ENCODE results near the gene TMA7B.

TMA7B gene

DNA sequence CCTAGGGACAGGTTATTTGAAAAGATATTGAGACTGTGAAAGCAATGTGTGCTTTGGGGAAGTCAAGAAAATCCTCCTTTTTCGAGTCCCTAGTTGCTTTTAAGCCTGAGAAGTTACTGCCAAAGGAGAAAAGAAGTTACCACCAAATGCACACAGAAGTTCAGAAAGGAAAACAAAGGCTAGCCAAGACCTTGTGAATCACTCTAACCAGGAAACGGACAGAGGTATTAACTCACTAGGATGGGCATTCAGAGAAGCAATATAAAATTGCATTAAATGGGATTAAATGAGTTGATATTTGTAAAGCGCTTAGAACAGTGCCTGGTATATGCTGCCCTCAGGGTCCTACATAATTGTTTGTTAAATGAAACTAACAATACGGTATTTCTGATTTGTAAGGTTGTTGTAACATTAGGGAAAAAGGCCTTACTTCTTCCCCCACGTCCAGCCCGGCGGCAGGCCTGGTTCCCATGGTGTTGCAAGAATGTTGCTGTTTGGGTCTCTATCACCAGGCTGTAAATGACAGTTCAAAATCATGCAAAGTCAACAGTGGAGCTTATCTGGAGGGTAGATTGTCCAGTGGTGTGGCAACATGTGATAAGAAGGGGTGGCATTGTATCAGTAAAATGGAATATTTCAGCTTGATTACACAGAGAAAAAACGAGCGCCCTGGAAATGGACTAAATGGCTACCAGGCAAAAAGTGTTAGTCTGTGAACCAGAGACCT is 7.1 kb downstream of the TMA7B start:
- no peak overlapping the region for H3K27ac ChIP-seq (ENCODE audit: low read depth, low read length)
- H3K36me3 ChIP-seq (ENCODE audit: insufficient read depth, low read length), result no peaks in the 10 kb centered on the region
- H3K79me2 ChIP-seq (ENCODE audit: control insufficient read depth, insufficient read depth, low read length, unreplicated experiment), result no peaks in the 10 kb centered on the region
- peaks cover 10% of the 10 kb centered on the region for H3K27me3 ChIP-seq (ENCODE audit: insufficient read depth, low read length)
- H2AFZ ChIP-seq (ENCODE audit: low read length, unreplicated experiment), result no peak overlapping the region
- no peaks in the 10 kb centered on the region for H3K4me1 ChIP-seq (ENCODE audit: control insufficient read depth, insufficient read depth, low read length, unreplicated experiment)
- no peak overlapping the region for H3K4me3 ChIP-seq (ENCODE audit: low read depth, low read length)

GRCh38 chr22:39967996-39968972 is 8.1 kb downstream of the TMA7B start:
- no peaks in the 10 kb centered on the region for H3K79me2 ChIP-seq (ENCODE audit: control insufficient read depth, insufficient read depth, low read length, unreplicated experiment)
- no peaks in the 10 kb centered on the region for H3K36me3 ChIP-seq (ENCODE audit: insufficient read depth, low read length)
- peaks cover 20% of the 10 kb centered on the region for H3K27me3 ChIP-seq (ENCODE audit: insufficient read depth, low read length)
- H3K4me3 ChIP-seq (ENCODE audit: low read depth, low read length), result no peak overlapping the region
- no peak overlapping the region for H2AFZ ChIP-seq (ENCODE audit: low read length, unreplicated experiment)
- H3K4me1 ChIP-seq (ENCODE audit: control insufficient read depth, insufficient read depth, low read length, unreplicated experiment), result no peaks in the 10 kb centered on the region
- no peak overlapping the region for H3K27ac ChIP-seq (ENCODE audit: low read depth, low read length)

DNA sequence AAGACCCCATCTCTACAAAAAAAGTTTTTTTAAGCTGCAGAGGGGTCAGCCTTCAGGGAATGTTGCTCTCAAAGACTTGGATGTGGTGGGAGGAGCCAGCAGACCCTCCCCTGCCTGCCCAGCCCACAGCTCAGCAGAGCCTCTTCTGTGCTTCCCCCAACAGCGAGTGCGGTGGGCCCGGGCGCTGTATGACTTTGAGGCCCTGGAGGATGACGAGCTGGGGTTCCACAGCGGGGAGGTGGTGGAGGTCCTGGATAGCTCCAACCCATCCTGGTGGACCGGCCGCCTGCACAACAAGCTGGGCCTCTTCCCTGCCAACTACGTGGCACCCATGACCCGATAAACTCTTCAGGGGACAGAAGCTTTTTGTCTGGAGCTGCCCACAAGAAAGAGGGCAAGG is 10.5 kb downstream of the TMA7B start:
- peaks cover 42% of the 10 kb centered on the region for H3K27me3 ChIP-seq (ENCODE audit: insufficient read depth, low read length)
- H3K36me3 ChIP-seq (ENCODE audit: insufficient read depth, low read length), result no peaks in the 10 kb centered on the region
- H3K4me1 ChIP-seq (ENCODE audit: control insufficient read depth, insufficient read depth, low read length, unreplicated experiment), result no peaks in the 10 kb centered on the region
- H3K79me2 ChIP-seq (ENCODE audit: control insufficient read depth, insufficient read depth, low read length, unreplicated experiment), result no peaks in the 10 kb centered on the region
- no peak overlapping the region for H3K27ac ChIP-seq (ENCODE audit: low read depth, low read length)
- no peak overlapping the region for H2AFZ ChIP-seq (ENCODE audit: low read length, unreplicated experiment)
- no peak overlapping the region for H3K4me3 ChIP-seq (ENCODE audit: low read depth, low read length)

DNA sequence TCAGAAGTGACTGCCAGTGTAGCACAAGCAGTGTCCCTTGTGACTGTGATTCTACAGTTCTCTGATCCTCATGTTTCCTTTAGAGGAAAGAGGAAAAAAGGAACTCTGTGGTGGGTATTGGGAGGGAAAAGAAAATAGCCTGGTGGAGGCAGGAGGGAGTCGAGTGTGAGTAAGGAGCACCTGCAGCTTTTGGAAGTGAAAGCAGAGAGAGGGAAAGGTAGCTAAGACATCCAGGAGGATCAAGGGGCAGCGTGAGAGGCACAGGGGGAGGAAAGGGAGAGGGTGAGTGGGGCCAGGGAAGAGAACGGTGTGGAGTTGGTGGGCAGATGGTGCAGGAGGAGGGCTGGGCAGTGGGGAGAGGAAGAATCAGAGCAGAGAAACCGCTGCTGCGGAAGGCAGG is 12.4 kb downstream of the TMA7B start:
- H2AFZ ChIP-seq (ENCODE audit: low read length, unreplicated experiment), result no peak overlapping the region
- no peak overlapping the region for H3K27ac ChIP-seq (ENCODE audit: low read depth, low read length)
- no peaks in the 10 kb centered on the region for H3K79me2 ChIP-seq (ENCODE audit: control insufficient read depth, insufficient read depth, low read length, unreplicated experiment)
- H3K4me3 ChIP-seq (ENCODE audit: low read depth, low read length), result no peak overlapping the region
- no peaks in the 10 kb centered on the region for H3K4me1 ChIP-seq (ENCODE audit: control insufficient read depth, insufficient read depth, low read length, unreplicated experiment)
- no peaks in the 10 kb centered on the region for H3K36me3 ChIP-seq (ENCODE audit: insufficient read depth, low read length)
- H3K27me3 ChIP-seq (ENCODE audit: insufficient read depth, low read length), result peaks cover 60% of the 10 kb centered on the region

GRCh38 chr22:39973656-39974055 is 13.5 kb downstream of the TMA7B start:
- Histone ChIP-seq H3K36me3 (ENCODE audit: insufficient read depth, low read length) (no peaks in the 10 kb centered on the region), H2AFZ (ENCODE audit: low read length, unreplicated experiment) (no peak overlapping the region), H3K27ac (ENCODE audit: low read depth, low read length) (no peak overlapping the region), H3K4me1 (ENCODE audit: control insufficient read depth, insufficient read depth, low read length, unreplicated experiment) (no peaks in the 10 kb centered on the region), H3K27me3 (ENCODE audit: insufficient read depth, low read length) (peaks cover 67% of the 10 kb centered on the region), H3K4me3 (ENCODE audit: low read depth, low read length) (no peak overlapping the region), H3K79me2 (ENCODE audit: control insufficient read depth, insufficient read depth, low read length, unreplicated experiment) (no peaks in the 10 kb centered on the region)

DNA sequence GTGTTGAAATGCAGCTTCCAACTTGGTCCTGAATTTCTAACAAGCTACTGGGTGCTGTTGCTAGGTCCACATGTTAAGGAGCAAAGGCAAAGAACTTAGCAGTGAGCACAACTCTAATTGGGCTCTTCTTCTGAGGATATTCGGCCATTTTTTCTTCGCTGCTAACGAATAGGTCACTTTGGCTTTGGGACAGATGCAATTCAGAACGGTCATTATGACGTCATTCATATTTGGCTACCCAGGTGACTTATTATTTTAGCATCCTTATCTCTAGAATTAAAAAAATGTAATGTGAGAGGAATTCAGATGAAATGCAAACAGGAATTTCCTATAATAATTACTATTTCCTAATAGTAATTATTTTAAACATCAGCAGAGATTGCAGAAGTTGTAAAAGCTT is 13.9 kb downstream of the TMA7B start:
- no peak overlapping the region for H2AFZ ChIP-seq (ENCODE audit: low read length, unreplicated experiment)
- H3K27ac ChIP-seq (ENCODE audit: low read depth, low read length), result no peak overlapping the region
- no peaks in the 10 kb centered on the region for H3K36me3 ChIP-seq (ENCODE audit: insufficient read depth, low read length)
- no peaks in the 10 kb centered on the region for H3K4me1 ChIP-seq (ENCODE audit: control insufficient read depth, insufficient read depth, low read length, unreplicated experiment)
- H3K27me3 ChIP-seq (ENCODE audit: insufficient read depth, low read length), result peaks cover 69% of the 10 kb centered on the region
- no peaks in the 10 kb centered on the region for H3K79me2 ChIP-seq (ENCODE audit: control insufficient read depth, insufficient read depth, low read length, unreplicated experiment)
- H3K4me3 ChIP-seq (ENCODE audit: low read depth, low read length), result no peak overlapping the region

DNA sequence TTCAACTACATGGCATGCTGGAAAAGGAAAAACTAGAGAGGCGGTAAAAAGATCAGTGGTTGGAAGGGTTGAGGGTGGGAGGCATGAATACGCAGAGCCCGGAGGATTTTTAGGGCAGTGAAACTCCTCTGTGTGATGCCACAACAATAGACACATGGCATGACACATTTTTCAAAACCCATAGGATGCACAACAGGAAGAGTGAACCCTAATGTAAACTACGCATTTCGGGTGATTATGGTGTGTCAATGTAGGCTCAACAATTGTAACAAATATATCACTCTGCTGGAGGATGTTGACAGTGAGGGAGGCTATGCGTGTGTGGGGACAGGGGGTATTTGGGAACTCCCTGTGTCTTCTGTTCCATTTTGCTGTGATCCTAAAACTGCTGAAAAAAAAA is 18.9 kb downstream of the TMA7B start:
- peaks cover 56% of the 10 kb centered on the region for H3K27me3 ChIP-seq (ENCODE audit: insufficient read depth, low read length)
- H3K27ac ChIP-seq (ENCODE audit: low read depth, low read length), result no peak overlapping the region
- no peaks in the 10 kb centered on the region for H3K36me3 ChIP-seq (ENCODE audit: insufficient read depth, low read length)
- no peak overlapping the region for H3K4me3 ChIP-seq (ENCODE audit: low read depth, low read length)
- no peaks in the 10 kb centered on the region for H3K79me2 ChIP-seq (ENCODE audit: control insufficient read depth, insufficient read depth, low read length, unreplicated experiment)
- H2AFZ ChIP-seq (ENCODE audit: low read length, unreplicated experiment), result no peak overlapping the region
- no peaks in the 10 kb centered on the region for H3K4me1 ChIP-seq (ENCODE audit: control insufficient read depth, insufficient read depth, low read length, unreplicated experiment)

- Histone ChIP-seq H2AFZ (ENCODE audit: low read length, unreplicated experiment) (no peak overlapping the region), H3K27me3 (ENCODE audit: insufficient read depth, low read length) (peaks cover 53% of the 10 kb centered on the region), H3K4me3 (ENCODE audit: low read depth, low read length) (no peak overlapping the region), H3K4me1 (ENCODE audit: control insufficient read depth, insufficient read depth, low read length, unreplicated experiment) (no peaks in the 10 kb centered on the region), H3K36me3 (ENCODE audit: insufficient read depth, low read length) (no peaks in the 10 kb centered on the region), H3K79me2 (ENCODE audit: control insufficient read depth, insufficient read depth, low read length, unreplicated experiment) (no peaks in the 10 kb centered on the region), H3K27ac (ENCODE audit: low read depth, low read length) (no peak overlapping the region)
Observed at GRCh38 chr22:39979458-39979857, 19.3 kb downstream of the TMA7B start.

DNA sequence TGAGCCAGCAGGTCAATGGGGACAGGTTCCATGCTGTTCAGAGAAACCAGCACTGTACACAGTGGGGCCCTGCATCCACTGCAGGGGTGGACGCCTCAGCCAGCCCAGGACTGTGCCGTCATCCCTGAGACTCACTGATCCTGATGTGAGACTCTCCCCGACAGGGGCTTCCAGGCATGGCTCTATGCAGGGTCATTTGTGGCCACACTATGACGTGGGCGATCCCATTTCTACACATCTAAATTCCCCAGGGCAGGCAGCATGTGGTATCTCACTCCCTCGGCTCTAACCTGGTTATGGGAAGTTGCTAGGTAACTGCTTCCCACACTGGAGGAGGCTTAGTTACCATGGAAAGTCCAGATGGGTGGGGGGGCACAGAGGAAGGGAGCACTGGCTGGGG is 20.4 kb downstream of the TMA7B start:
- H3K4me3 ChIP-seq (ENCODE audit: low read depth, low read length), result no peak overlapping the region
- H3K36me3 ChIP-seq (ENCODE audit: insufficient read depth, low read length), result no peaks in the 10 kb centered on the region
- no peaks in the 10 kb centered on the region for H3K79me2 ChIP-seq (ENCODE audit: control insufficient read depth, insufficient read depth, low read length, unreplicated experiment)
- H3K27me3 ChIP-seq (ENCODE audit: insufficient read depth, low read length), result peaks cover 43% of the 10 kb centered on the region
- H3K27ac ChIP-seq (ENCODE audit: low read depth, low read length), result no peak overlapping the region
- no peak overlapping the region for H2AFZ ChIP-seq (ENCODE audit: low read length, unreplicated experiment)
- H3K4me1 ChIP-seq (ENCODE audit: control insufficient read depth, insufficient read depth, low read length, unreplicated experiment), result no peaks in the 10 kb centered on the region

GRCh38 chr22:39983346-39983745 is 23.1 kb downstream of the TMA7B start:
- Histone ChIP-seq H3K27me3 (ENCODE audit: insufficient read depth, low read length) (peaks cover 17% of the 10 kb centered on the region; the same call in 1 of the 2 replicates), H3K27ac (ENCODE audit: low read depth, low read length) (no peak overlapping the region), H3K36me3 (ENCODE audit: insufficient read depth, low read length) (no peaks in the 10 kb centered on the region), H3K4me1 (ENCODE audit: control insufficient read depth, insufficient read depth, low read length, unreplicated experiment) (no peaks in the 10 kb centered on the region), H3K4me3 (ENCODE audit: low read depth, low read length) (no peak overlapping the region), H2AFZ (ENCODE audit: low read length, unreplicated experiment) (no peak overlapping the region), H3K79me2 (ENCODE audit: control insufficient read depth, insufficient read depth, low read length, unreplicated experiment) (no peaks in the 10 kb centered on the region)
